Type B pancreatic cell (in vitro differentiated cells): ENCODE data around the gene PANX3. TPM values are rescaled to one million over a fixed set of nuclear protein-coding genes. Genes with fewer than 3 reads are reported as not detected.
A peak's percentile ranks its signal among the peaks of the same experiment; 100 is the strongest.

Experiments
- DNase-seq: peaks from one replicate; pipeline ENCODE4 v3.0.0; 2021; ENCODE audit warnings: mixed read lengths; ENCODE audit not compliant: unreplicated experiment; ENCODE audit errors: extremely low spot score
- H3K27ac Mint-ChIP-seq: 2 replicates; pipeline ENCODE4 v1.8.0; 2021; ENCODE audit warnings: mild to moderate bottlenecking, mixed read lengths
- H3K27me3 Mint-ChIP-seq: 2 replicates; pipeline ENCODE4 v1.8.0; 2021; ENCODE audit warnings: mixed read lengths
- H3K36me3 Mint-ChIP-seq: 2 replicates; pipeline ENCODE4 v1.8.0; 2021; ENCODE audit warnings: mixed read lengths
- H3K4me1 Mint-ChIP-seq: one replicate; pipeline ENCODE4 v1.8.0; 2021; ENCODE audit warnings: mixed read lengths; ENCODE audit not compliant: unreplicated experiment
- H3K4me3 Mint-ChIP-seq: 2 replicates; pipeline ENCODE4 v1.8.0; 2021; ENCODE audit warnings: mild to moderate bottlenecking, mixed read lengths
- H3K9me3 Mint-ChIP-seq: 2 replicates; pipeline ENCODE4 v1.8.0; 2021; ENCODE audit warnings: mixed read lengths
- total RNA-seq: library from RNA; stranded (reverse); gene quantifications from 2 replicates; pipeline ENCODE4 v1.2.1, GENCODE V29; 2021; ENCODE audit warnings: low replicate concordance
- TF ChIP-seq, protein P1 (sequence below): fragments of 200-600 bp; sonication (generic); conservative IDR thresholded peaks from 2 replicates; pipeline ENCODE4 v1.5.0; 2021; ENCODE audit warnings: antibody characterized with exemption, mild to moderate bottlenecking

PANX3 gene
- total RNA-seq, 1 donor from 2014 or later = not detected

DNA sequence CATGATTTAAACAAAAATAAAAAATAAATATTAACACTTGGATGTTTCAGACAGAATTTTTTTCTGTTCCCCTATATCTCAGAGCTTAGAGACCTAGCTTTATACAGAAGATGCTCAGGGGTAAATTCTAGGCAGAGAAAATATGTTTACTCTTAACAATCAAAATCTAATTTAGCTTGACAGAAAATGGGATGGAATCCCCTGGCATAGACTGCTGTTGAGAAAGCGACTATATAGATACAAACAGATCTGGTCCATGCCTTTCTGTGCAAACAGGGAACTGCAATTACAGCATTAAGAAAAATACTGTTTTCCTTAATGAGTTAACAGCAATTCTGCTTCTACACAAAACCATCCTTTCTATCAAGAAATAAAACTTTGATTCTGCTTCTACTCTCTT is 47.8 kb downstream of the PANX3 start:
- no peak for DNase-seq
- no peak overlapping the region for H3K4me3 Mint-ChIP-seq
- H3K36me3 Mint-ChIP-seq = peaks cover 4% of the 10 kb centered on the region

DNA sequence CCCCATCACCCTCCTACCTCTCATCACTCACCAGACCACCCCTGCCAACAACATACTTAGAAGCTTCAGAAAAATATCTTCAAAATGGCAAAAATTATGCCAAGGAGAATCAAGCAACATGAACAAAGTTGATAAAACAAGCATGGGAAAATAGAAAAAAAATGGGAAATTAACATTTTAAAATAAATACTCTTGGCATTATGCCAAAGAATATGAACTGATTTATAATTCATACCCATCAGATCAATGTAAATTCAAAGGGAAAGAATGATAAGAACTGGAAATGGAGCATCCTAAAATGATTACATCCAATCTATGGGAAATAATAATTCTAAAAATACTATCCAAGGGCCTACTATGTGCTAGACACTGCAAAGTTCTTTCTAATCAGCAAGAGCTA is 50.3 kb downstream of the PANX3 start:
- TF ChIP-seq, protein P1, sequence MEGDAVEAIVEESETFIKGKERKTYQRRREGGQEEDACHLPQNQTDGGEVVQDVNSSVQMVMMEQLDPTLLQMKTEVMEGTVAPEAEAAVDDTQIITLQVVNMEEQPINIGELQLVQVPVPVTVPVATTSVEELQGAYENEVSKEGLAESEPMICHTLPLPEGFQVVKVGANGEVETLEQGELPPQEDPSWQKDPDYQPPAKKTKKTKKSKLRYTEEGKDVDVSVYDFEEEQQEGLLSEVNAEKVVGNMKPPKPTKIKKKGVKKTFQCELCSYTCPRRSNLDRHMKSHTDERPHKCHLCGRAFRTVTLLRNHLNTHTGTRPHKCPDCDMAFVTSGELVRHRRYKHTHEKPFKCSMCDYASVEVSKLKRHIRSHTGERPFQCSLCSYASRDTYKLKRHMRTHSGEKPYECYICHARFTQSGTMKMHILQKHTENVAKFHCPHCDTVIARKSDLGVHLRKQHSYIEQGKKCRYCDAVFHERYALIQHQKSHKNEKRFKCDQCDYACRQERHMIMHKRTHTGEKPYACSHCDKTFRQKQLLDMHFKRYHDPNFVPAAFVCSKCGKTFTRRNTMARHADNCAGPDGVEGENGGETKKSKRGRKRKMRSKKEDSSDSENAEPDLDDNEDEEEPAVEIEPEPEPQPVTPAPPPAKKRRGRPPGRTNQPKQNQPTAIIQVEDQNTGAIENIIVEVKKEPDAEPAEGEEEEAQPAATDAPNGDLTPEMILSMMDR = no peak
- no peaks in the 10 kb centered on the region for H3K9me3 Mint-ChIP-seq
- H3K27ac Mint-ChIP-seq = no peak overlapping the region
- no peaks in the 10 kb centered on the region for H3K27me3 Mint-ChIP-seq
- H3K36me3 Mint-ChIP-seq = peaks cover 11% of the 10 kb centered on the region
- DNase-seq = no peak
- no peak overlapping the region for H3K4me3 Mint-ChIP-seq
- H3K4me1 Mint-ChIP-seq = peaks cover 20% of the 10 kb centered on the region

More for the DNA sequence above, 47.8 kb downstream of the PANX3 start:
- Mint-ChIP-seq H3K27me3 (no peaks in the 10 kb centered on the region), H3K27ac (no peak overlapping the region), H3K9me3 (no peaks in the 10 kb centered on the region), H3K4me1 (peaks cover 20% of the 10 kb centered on the region)
- TF ChIP-seq, protein P1 = no peak

- TF ChIP-seq, protein P1 = no peak
- Mint-ChIP-seq H3K27ac (no peak overlapping the region), H3K36me3 (peaks cover 11% of the 10 kb centered on the region), H3K27me3 (no peaks in the 10 kb centered on the region), H3K9me3 (no peaks in the 10 kb centered on the region), H3K4me1 (peaks cover 16% of the 10 kb centered on the region), H3K4me3 (no peak overlapping the region)
- DNase-seq = no peak
These were observed 50.9 kb downstream of the PANX3 start for GRCh38 chr11:124662106-124662505.

- H3K4me1 Mint-ChIP-seq = no peaks in the 10 kb centered on the region
These were observed 52.6 kb downstream of the PANX3 start for GRCh38 chr11:124663861-124664260.

DNA sequence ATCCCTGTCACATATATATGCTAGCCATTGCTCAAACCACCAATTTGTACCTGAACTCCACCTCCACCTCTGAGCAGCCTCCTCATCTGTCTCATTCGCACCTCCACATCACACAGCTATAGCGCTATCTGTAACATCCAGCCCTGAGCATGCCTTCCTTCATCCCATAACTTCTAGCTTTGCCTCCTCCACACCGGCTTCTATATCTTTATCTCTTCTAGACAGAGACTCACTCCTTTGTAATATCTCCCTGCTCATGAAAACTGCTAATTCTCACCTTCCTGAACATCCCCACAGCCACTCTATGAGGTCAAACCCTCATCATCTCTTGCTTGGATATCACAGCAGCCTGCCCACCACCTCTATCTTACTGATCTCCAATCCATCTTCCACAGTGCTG is 56.4 kb downstream of the PANX3 start:
- TF ChIP-seq, protein P1 = no peak
- Mint-ChIP-seq H3K9me3 (no peaks in the 10 kb centered on the region), H3K27ac (no peak overlapping the region), H3K4me1 (peaks cover 6% of the 10 kb centered on the region), H3K27me3 (peaks cover 2% of the 10 kb centered on the region), H3K4me3 (no peak overlapping the region), H3K36me3 (peaks cover 8% of the 10 kb centered on the region)
- no peak for DNase-seq

More at GRCh38 chr11:124663861-124664260, 52.6 kb downstream of the PANX3 start:
- DNase-seq = no peak
- Mint-ChIP-seq H3K27ac (no peak overlapping the region), H3K27me3 (no peaks in the 10 kb centered on the region), H3K36me3 (peaks cover 11% of the 10 kb centered on the region), H3K9me3 (no peaks in the 10 kb centered on the region), H3K4me3 (no peak overlapping the region)
- TF ChIP-seq, protein P1 = no peak

DNA sequence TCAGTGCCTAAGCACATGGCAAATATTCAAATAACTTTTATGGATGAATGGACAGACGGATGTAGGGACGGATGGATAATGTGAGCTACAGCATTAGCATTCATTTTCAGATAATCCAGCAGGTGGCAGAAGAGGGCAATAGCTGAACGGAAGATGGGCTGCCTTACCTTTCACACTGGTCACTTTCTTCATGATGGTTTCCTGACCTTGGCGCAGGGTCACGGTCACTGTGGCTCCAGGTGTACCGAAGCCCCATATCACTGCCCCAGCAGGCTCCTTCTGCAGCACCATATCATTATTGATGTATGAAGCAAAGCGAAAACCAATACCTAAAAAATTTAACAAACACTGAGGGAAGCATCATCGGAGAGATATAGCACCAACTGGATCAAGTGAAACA is 58.0 kb downstream of the PANX3 start:
- Mint-ChIP-seq H3K4me1 (peaks cover 12% of the 10 kb centered on the region), H3K27ac (no peak overlapping the region), H3K27me3 (peaks cover 2% of the 10 kb centered on the region), H3K9me3 (no peaks in the 10 kb centered on the region), H3K36me3 (peaks cover 8% of the 10 kb centered on the region), H3K4me3 (no peak overlapping the region)
- TF ChIP-seq, protein P1 = peak; percentile 88
- no peak for DNase-seq
